Measurements from ENCODE around the gene HBE1. TPM values are rescaled to one million over a fixed set of nuclear protein-coding genes. Genes with fewer than 3 reads are reported as not detected.

Gene HBE1
- total and polyA plus RNA-seq, 9 of the 15 experiments (the other 6 are each of a cell fraction or from before 2014, with no cell fraction given) = 612 to 10,250 (median 2,181) TPM

- no peak for TF ChIP-seq MGA (IDR thresholded peaks at IDR 0.05)
- TF ChIP-seq HIVEP1 (CRISPR knock-in tag; IDR thresholded peaks at IDR 0.05) = no peak
- TF ChIP-seq MAFF (IDR thresholded peaks at IDR 0.05; ENCODE audit: low read length) = peak; percentile 14; the same call in 1 of the 2 replicates
- no peak for TF ChIP-seq DDX20 (tag; IDR thresholded peaks at IDR 0.05; ENCODE audit: low read depth)
- no peak for TF ChIP-seq JUNB (CRISPR knock-in tag; conservative IDR thresholded peaks at IDR 0.05)
- no peak for TF ChIP-seq ZNF282 (CRISPR knock-in tag; IDR thresholded peaks at IDR 0.05)
- TF ChIP-seq ZNF280A (IDR thresholded peaks at IDR 0.05; ENCODE audit: low read depth, partially characterized antibody) = no peak
- TF ChIP-seq JUND (IDR thresholded peaks at IDR 0.05; ENCODE audit: borderline replicate concordance, low read depth, low read length) = no peak
- no peak for TF ChIP-seq JUND (tag; IDR thresholded peaks at IDR 0.05; ENCODE audit: borderline replicate concordance, low read depth, low read length)
- no peak for TF ChIP-seq BRF2 (IDR thresholded peaks at IDR 0.05; ENCODE audit: borderline replicate concordance, insufficient read depth, insufficient read length)
- TF ChIP-seq NCOA2 (IDR thresholded peaks at IDR 0.05; ENCODE audit: partially characterized antibody in 2 of 2) = no peak
- TF ChIP-seq ZC3H8 (IDR thresholded peaks at IDR 0.05) = no peak
Measured at GRCh38 chr11:5252192-5252918, 17.4 kb downstream of the HBE1 start (continued).

Measured in K562 (cell line).